ENCODE data around the gene ATE1.
"Not testable (repeated sequence)": the region's sequence is repeated elsewhere in the genome, so short reads cannot be mapped to it uniquely, and the experiment has no call there.

The ATE1 gene

DNA sequence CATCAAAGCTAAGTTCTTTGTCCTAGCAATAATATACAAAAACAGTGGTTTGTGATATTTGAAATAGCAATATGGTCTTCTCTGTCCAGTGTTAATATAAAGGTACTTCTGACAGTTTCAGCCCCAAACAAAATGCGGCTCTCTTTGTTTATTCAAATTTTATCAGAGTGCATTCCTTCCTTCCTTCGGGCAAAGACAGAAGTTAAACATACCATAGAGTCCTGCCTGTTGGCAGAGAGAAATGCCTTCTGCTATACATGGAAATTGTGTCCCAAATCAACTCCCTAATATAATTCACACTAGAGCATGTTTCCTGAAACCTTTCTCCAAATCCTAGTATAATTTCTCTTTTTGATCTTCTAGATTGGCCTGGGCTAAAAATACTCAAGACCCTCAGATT, 21.2 kb upstream of the ATE1 start:
- TF ChIP-seq, protein P1, sequence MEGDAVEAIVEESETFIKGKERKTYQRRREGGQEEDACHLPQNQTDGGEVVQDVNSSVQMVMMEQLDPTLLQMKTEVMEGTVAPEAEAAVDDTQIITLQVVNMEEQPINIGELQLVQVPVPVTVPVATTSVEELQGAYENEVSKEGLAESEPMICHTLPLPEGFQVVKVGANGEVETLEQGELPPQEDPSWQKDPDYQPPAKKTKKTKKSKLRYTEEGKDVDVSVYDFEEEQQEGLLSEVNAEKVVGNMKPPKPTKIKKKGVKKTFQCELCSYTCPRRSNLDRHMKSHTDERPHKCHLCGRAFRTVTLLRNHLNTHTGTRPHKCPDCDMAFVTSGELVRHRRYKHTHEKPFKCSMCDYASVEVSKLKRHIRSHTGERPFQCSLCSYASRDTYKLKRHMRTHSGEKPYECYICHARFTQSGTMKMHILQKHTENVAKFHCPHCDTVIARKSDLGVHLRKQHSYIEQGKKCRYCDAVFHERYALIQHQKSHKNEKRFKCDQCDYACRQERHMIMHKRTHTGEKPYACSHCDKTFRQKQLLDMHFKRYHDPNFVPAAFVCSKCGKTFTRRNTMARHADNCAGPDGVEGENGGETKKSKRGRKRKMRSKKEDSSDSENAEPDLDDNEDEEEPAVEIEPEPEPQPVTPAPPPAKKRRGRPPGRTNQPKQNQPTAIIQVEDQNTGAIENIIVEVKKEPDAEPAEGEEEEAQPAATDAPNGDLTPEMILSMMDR (IDR thresholded peaks at IDR 0.05; ENCODE audit: control insufficient read depth, insufficient read depth, low read depth, low read length, missing control alignments), result no peak
- no peak overlapping the region for H3K4me3 ChIP-seq (ENCODE audit: control insufficient read depth, low read depth, low read length)
- DNase-seq (ENCODE audit: low read depth), result no peak

DNA sequence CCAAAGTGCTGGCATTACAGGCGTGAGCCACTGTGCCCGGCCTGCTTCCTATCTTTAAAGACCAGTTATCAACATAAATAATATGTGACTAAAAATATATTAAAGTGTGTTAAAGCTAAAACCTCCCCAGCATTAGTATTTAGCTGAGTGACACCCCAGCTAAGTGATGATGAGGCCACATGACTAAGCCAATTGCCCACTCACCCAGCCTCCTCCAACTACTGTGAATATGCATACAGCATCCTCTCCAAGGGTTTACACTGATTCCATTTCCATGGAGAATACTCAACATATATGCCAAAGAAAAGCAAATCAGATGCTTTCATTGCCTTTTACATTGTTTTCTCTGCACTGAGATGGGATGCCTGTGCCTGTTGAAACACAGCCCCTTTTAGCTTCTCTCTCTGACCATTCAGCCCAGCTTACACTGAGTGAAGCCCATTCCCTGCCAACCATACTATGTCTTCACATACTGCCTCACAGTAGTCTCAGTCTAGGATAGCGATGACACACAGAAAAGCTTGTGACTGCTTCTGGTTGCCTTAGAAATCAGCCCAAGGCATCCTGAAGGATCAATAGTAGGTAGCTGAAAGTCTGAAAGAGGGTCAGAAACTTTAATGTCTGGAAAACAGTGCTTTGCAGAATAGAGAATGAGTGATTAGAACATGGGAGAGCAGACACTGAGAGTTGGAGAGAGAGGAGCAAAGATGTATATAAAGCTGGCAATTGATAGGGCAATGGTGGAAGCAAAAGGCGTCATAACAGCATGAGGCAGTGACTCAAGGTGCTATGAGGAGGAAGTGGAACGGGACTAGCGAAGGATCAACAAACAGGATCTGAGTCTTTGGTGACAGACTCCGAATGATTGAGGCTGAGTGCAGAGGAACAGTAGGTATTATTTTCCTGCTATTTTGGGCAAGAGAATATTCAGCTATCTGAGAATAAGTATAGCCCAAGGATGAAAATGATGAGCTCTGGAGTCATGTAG, 19.8 kb upstream of the ATE1 start:
- TF ChIP-seq, protein P1 (IDR thresholded peaks at IDR 0.05; ENCODE audit: control insufficient read depth, insufficient read depth, low read depth, low read length, missing control alignments), result no peak
- DNase-seq (ENCODE audit: low read depth), result no peak
- H3K4me3 ChIP-seq (ENCODE audit: control insufficient read depth, low read depth, low read length), result no peak overlapping the region

DNA sequence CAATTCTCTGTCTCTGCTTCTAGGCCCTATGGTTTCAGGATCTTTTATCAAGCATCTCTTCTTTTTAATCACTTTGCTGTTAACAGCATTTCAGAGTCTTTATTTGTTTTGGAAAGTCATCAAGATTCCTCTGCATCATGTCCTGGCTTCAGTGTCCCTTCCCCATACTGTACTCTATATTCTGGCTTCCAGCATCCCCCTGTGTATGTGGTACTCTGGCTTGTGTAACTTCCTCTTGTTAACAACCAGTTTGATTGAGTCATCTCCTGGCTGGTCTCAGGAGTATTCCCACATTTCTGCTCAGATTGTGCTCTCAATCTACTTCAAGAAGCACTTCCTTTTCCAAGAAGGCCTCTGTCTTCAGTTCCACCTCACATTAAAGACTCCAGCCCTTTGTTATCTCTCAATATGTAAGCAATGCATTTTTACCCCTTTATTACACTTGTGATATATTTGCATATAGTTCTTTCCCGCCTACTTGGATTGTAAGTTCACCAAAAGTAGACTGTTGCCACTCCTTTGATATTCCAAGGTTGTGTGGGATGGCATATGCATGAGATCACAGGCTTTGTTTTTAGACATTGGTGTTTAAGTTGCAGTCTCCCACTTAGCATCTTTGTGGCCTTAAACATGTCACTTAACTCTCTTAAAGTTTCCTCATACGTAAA, 15.1 kb upstream of the ATE1 start:
- TF ChIP-seq, protein P1 (IDR thresholded peaks at IDR 0.05; ENCODE audit: control insufficient read depth, insufficient read depth, low read depth, low read length, missing control alignments), result no peak
- peak; percentile 88 for DNase-seq (ENCODE audit: low read depth)
- no peak overlapping the region for H3K4me3 ChIP-seq (ENCODE audit: control insufficient read depth, low read depth, low read length)

GRCh38 chr10:121941532-121941931, 13.7 kb upstream of the ATE1 start:
- no peak for DNase-seq (ENCODE audit: low read depth)
- TF ChIP-seq, protein P1 (IDR thresholded peaks at IDR 0.05; ENCODE audit: control insufficient read depth, insufficient read depth, low read depth, low read length, missing control alignments), result no peak
- no peak overlapping the region for H3K4me3 ChIP-seq (ENCODE audit: control insufficient read depth, low read depth, low read length)

GRCh38 chr10:121936295-121936694, 8.5 kb upstream of the ATE1 start:
- no peak overlapping the region for H3K4me3 ChIP-seq (ENCODE audit: control insufficient read depth, low read depth, low read length)
- DNase-seq (ENCODE audit: low read depth), result no peak

DNA sequence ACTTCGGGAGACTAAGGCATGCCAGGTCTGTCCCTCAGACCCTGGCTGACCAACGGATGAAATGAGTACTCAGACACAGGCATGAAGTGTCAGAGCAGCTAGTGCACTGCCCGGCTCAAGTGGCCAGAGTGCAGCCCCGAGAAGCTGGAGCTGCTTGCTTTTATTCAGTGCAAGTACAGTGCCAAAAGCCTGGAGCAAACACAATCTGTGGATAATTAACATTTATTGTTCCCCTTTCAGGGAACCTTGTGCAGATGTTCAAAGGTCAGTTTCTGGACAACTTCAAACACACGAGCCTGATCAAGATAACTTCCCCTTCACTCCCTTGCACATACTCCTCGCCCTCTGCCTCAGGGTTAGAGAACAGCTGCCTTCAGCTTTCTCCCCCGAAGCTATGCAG, 7.9 kb upstream of the ATE1 start:
- no peak for DNase-seq (ENCODE audit: low read depth)
- TF ChIP-seq, protein P1 (IDR thresholded peaks at IDR 0.05; ENCODE audit: control insufficient read depth, insufficient read depth, low read depth, low read length, missing control alignments), result no peak
- H3K4me3 ChIP-seq (ENCODE audit: control insufficient read depth, low read depth, low read length), result no peak overlapping the region

More at GRCh38 chr10:121936295-121936694, 8.5 kb upstream of the ATE1 start:
- TF ChIP-seq, protein P1 (IDR thresholded peaks at IDR 0.05; ENCODE audit: control insufficient read depth, insufficient read depth, low read depth, low read length, missing control alignments), result no peak

DNA sequence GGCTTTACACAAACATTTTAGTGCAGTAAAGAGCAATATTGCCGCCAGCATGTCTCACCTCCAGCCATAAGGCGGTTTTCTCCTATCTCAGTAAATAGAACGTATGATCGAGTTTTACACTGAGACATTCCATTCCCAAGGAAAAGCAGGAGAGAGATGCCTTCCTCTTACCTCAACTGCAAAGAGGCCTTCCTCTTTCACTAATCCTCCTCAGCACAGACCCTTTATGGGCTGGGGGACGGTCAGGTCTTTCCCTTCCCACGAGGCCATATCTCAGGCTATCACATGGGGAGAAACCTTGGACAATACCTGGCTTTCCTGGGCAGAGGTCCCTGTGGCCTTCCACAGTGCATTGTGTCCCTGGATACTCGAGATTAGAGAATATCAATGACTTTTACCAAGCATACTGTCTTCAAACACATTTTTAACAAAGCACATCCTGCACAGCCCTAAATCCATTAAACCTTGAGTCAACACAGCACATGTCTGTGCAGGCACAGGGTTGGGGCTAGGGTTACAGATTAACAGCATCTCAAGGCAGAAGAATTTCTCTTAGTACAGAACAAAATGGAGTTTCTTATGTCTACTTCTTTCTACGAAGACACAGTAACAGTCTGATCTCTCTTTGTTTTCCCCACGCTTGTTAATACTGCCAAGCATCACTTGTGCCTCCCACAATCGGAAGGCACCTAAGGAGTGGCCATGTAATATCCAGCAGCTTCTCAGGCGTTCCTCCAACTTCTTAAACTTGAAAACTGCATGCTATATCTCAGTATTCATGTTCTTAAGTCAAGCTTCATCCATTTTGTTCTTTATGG, 2.6 kb upstream of the ATE1 start:
- not testable (repeated sequence) for H3K4me3 ChIP-seq (ENCODE audit: control insufficient read depth, low read depth, low read length); DNase-seq (ENCODE audit: low read depth)

- H3K4me3 ChIP-seq (ENCODE audit: control insufficient read depth, low read depth, low read length); DNase-seq (ENCODE audit: low read depth): not testable (repeated sequence)
Measured at GRCh38 chr10:121929585-121930267, 1.9 kb upstream of the ATE1 start.

Data from AG09309 (cell line).